ENCODE results near the gene ITGAX.

ITGAX gene

GRCh38 chr16:31350275-31351005 lies 4.5 kb upstream of the ITGAX start:
- peak; percentile 90 to 94 for DNase-seq

- DNase-seq, result peak; percentile 62 to 85
Measured at GRCh38 chr16:31351246-31351941, 3.6 kb upstream of the ITGAX start.

- DNase-seq, result peak; percentile 96
Measured at GRCh38 chr16:31351942-31352325, 3.0 kb upstream of the ITGAX start.

- DNase-seq, result peak; percentile 87 to 89
Measured at GRCh38 chr16:31352376-31353115, 2.4 kb upstream of the ITGAX start.

- peak; percentile 23 to 47 for DNase-seq
Measured at GRCh38 chr16:31355431-31356100, 590 bp downstream of the ITGAX start.

GRCh38 chr16:31356566-31357323 lies 1.8 kb downstream of the ITGAX start:
- DNase-seq, result peak; percentile 41 to 75

- peak; percentile 43 to 73 for DNase-seq
Measured at GRCh38 chr16:31357324-31358109, 2.5 kb downstream of the ITGAX start.

GRCh38 chr16:31360251-31360650 lies 5.3 kb downstream of the ITGAX start:
- DNase-seq, result peak; percentile 81 to 94

GRCh38 chr16:31361201-31362110 lies 6.5 kb downstream of the ITGAX start:
- DNase-seq, result no peak

- DNase-seq, result no peak
Measured at GRCh38 chr16:31362476-31363405, 7.8 kb downstream of the ITGAX start.

GRCh38 chr16:31363721-31364120 lies 8.7 kb downstream of the ITGAX start:
- no peak for DNase-seq

- DNase-seq, result no peak
Measured at GRCh38 chr16:31364421-31364820, 9.4 kb downstream of the ITGAX start.

- no peak for DNase-seq
Measured at GRCh38 chr16:31365131-31365865, 10.3 kb downstream of the ITGAX start.

- DNase-seq, result peak; percentile 90 to 95
Measured at GRCh38 chr16:31367853-31368252, 12.9 kb downstream of the ITGAX start.

- DNase-seq, result no peak
Measured at GRCh38 chr16:31371008-31371407, 16.0 kb downstream of the ITGAX start.

GRCh38 chr16:31371619-31372484 lies 16.9 kb downstream of the ITGAX start:
- no peak for DNase-seq

- no peak for DNase-seq
Measured at GRCh38 chr16:31373235-31373634, 18.3 kb downstream of the ITGAX start.
